Brain microvascular endothelial cell (primary cell): ENCODE data around the gene TTC31.
"Not testable (repeated sequence)": the region's sequence is repeated elsewhere in the genome, so short reads cannot be mapped to it uniquely, and the experiment has no call there.

Experiments used
- DNase-seq: peaks from one replicate; pipeline ENCODE4 v3.0.0-alpha.2; 2020
- H3K27ac ChIP-seq: fragments of 250-450 bp; sonication (Bioruptor Pico); 2 replicates; pipeline ENCODE4 v1.5.1; 2020; ENCODE audit warnings: mild to moderate bottlenecking, moderate library complexity
- H3K27me3 ChIP-seq: fragments of 250-450 bp; sonication (Bioruptor Pico); replicated peaks from 2 replicates; pipeline ENCODE4 v1.5.1; 2020; ENCODE audit warnings: mild to moderate bottlenecking
- H3K36me3 ChIP-seq: fragments of 250-450 bp; sonication (Bioruptor Pico); replicated peaks from 2 replicates; pipeline ENCODE4 v1.5.1; 2020; ENCODE audit warnings: mild to moderate bottlenecking
- H3K4me3 ChIP-seq: 2 replicates; pipeline ENCODE4 v1.5.1; 2011; ENCODE audit warnings: low read depth, mild to moderate bottlenecking, control low read depth, low read length, moderate library complexity
- CTCF ChIP-seq: IDR thresholded peaks from 2 replicates; pipeline ENCODE4 v1.5.1; 2011; ENCODE audit warnings: low read depth, mild to moderate bottlenecking, moderate library complexity, low read length, control low read depth, inconsistent platforms; ENCODE audit errors: missing control alignments
- in situ Hi-C: cut with HindIII; loops from 2 replicates; pipeline ENCODE4 v1.10.0; 2017; ENCODE audit warnings: low sequenced_read_pairs, low pct_ligation_motif_present

Gene TTC31

GRCh38 chr2:74439803-74440377, 43.0 kb upstream of the TTC31 start:
- peak overlapping the region; percentile 33 for H3K27ac ChIP-seq
- in situ Hi-C loops = no loop called here
- H3K4me3 ChIP-seq = peak overlapping the region; percentile 66
- H3K27me3 ChIP-seq = no peaks in the 10 kb centered on the region
- TF ChIP-seq CTCF = no peak
- H3K36me3 ChIP-seq = no peaks in the 10 kb centered on the region
- no peak for DNase-seq

DNA sequence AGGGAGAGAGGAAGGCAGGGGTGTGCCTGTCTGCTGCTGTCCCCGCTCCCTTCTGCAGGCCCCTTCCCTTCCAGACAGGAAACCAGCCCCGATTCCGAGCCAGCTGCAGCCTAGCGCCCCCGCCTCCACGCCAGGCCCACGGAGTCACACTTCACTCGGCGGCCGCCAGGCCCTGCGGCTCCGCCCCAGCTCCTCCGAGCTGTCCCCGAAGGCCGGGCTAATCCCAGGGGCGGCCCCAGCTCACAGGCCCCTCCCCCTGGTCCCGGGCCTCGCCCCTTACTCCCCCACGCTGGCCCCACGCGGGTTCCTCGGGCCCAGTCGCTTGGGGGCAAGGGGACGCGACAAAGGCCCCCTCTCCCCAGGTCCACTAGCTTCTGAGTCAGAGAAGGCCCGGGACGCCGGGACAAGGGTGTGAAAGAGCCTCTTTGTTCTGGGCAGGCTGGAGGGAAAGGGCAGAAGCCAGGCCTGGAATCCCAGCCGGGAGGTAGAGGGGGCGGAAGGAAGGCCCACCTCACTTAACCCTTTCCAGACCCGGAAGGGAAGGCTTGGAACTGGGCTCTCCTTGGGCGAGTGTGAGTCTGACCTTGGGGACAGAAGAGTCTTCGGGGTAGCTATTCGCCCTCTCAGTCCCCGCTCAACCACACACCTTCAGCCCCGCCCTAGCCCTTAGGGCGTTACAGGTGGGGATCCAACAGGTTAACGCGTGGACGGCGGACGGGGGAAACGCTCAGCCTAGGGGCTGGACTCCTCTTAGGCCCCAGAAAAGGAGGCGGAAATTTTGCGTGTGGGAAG, 42.3 kb upstream of the TTC31 start:
- H3K4me3 ChIP-seq = peak overlapping the region; percentile 66
- peak; percentile 68 for DNase-seq
- peak; percentile 45 for TF ChIP-seq CTCF
- in situ Hi-C loops = no loop called here
- no peaks in the 10 kb centered on the region for H3K36me3 ChIP-seq
- peak overlapping the region; percentile 33 for H3K27ac ChIP-seq
- no peaks in the 10 kb centered on the region for H3K27me3 ChIP-seq

- Histone ChIP-seq H3K36me3 (no peaks in the 10 kb centered on the region), H3K27me3 (no peaks in the 10 kb centered on the region), H3K27ac (no peak overlapping the region), H3K4me3 (peak overlapping the region; percentile 9)
- in situ Hi-C loops = no loop called here
- TF ChIP-seq CTCF = no peak
- DNase-seq = no peak
Observed at GRCh38 chr2:74441170-74441689, 41.7 kb upstream of the TTC31 start.

DNA sequence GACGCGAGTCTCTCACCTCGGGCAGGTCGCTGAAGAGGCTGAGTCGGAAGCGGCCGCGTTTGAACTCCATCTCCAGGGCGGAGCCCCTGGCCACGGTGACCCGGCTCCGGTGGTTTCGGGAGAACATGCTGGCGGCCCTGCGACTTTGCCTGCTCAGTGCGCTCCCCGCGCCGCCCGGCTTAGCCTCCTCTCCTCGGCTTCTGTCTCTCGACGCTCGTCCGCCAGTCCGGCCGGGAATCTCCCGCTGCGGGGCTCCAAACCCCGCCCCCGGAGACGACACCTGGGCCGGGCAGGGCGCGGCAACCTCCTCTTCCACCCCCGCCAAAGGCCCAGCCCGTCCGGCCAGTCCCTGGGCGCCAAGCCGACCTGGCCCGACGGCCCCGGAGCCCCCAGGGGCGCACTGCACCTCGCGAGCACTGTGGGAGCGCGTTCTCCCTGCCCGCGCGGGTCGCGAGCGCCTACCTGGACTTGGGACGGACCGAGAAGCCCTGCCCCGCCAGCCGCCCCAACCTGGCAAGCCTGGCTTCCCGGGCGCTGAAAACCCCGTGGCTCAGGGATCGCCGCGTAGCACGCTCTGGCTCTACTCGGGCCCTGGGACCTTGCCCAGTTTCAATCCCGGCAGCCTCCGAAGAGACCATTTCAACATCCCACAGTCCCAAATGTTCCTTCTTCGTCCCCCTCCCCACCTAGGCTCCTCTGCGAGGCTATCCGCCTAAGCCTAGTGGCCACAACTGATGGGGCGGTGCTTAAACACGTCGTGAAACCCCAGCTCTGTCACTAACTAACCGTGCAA, 41.0 kb upstream of the TTC31 start, which contains the start of gene RTKN:
RTKN (minus strand) TSS at position 248 of the 793 bp plus-strand sequence; CDS start at position 127, 121 bp downstream.
- H3K36me3 ChIP-seq = no peaks in the 10 kb centered on the region
- H3K27ac ChIP-seq = no peak within 1 kb of the TSS
- no peak for TF ChIP-seq CTCF
- in situ Hi-C loops = no loop called here
- H3K27me3 ChIP-seq = no peaks in the 10 kb centered on the region
- DNase-seq = no peak
- peak within 1 kb of the TSS; percentile 66 for H3K4me3 ChIP-seq

- in situ Hi-C loops, H3K27me3 ChIP-seq, H3K36me3 ChIP-seq, H3K4me3 ChIP-seq, H3K27ac ChIP-seq, DNase-seq: not testable (repeated sequence)
Observed at GRCh38 chr2:74442483-74443297, 40.2 kb upstream of the TTC31 start.
